GM18508 (cell line): ENCODE results near the gene CCDC188.

Source experiments
- ATAC-seq: cut with Tn5 transposase; IDR thresholded peaks from one replicate; pipeline ENCODE4 v1.9.1; 2021; ENCODE audit warnings: moderate number of reproducible peaks; ENCODE audit not compliant: insufficient read depth, unreplicated experiment

Gene CCDC188

GRCh38 chr22:20125201-20126174 is 25.4 kb downstream of the CCDC188 start:
- no peak for ATAC-seq

- no peak for ATAC-seq
Measured at GRCh38 chr22:20124083-20124787, 26.6 kb downstream of the CCDC188 start.

GRCh38 chr22:20123366-20124082 is 27.3 kb downstream of the CCDC188 start:
- no peak for ATAC-seq

- no peak for ATAC-seq
Measured at GRCh38 chr22:20121856-20122415, 28.9 kb downstream of the CCDC188 start.

GRCh38 chr22:20118300-20119020 is 32.4 kb downstream of the CCDC188 start:
- ATAC-seq, result no peak

- no peak for ATAC-seq
Measured at GRCh38 chr22:20117633-20118299, 33.1 kb downstream of the CCDC188 start.

GRCh38 chr22:20116951-20117632 is 33.8 kb downstream of the CCDC188 start, which contains the start of gene TRMT2A:
Gene TRMT2A, minus strand, starts transcription at chr22:20117226. Its CDS starts 320 bp downstream, at chr22:20116906.
- ATAC-seq, result peak; percentile 48

- ATAC-seq, result no peak
Measured at GRCh38 chr22:20116376-20116950, 34.4 kb downstream of the CCDC188 start.

GRCh38 chr22:20115691-20116375 is 35.0 kb downstream of the CCDC188 start, which contains the start of gene RANBP1:
Gene RANBP1, plus strand, starts transcription at chr22:20116104. Its CDS starts 81 bp downstream, at chr22:20116185.
- ATAC-seq, result no peak

GRCh38 chr22:20114506-20115475 is 36.1 kb downstream of the CCDC188 start:
- ATAC-seq, result no peak

- no peak for ATAC-seq
Measured at GRCh38 chr22:20113551-20114310, 37.1 kb downstream of the CCDC188 start.

- no peak for ATAC-seq
Measured at GRCh38 chr22:20112623-20113511, 38.0 kb downstream of the CCDC188 start.

GRCh38 chr22:20111689-20112622 is 38.9 kb downstream of the CCDC188 start:
- no peak for ATAC-seq
